SK-N-SH treated with all-trans-retinoic acid at 6 μM for 48 hours (cell line): Measurements from ENCODE around the gene SMPD3.

Experiments
- ATAC-seq: fragments of 200-7000 bp; cut with Tn5 transposase; 3 replicates; pipeline ENCODE4 v1.9.1; 2020; ENCODE audit warnings: mild to moderate bottlenecking, moderate library complexity
- BACH2 ChIP-seq: fragments of 250-450 bp; sonication (Bioruptor Pico); IDR thresholded peaks from 2 replicates; pipeline ENCODE4 v1.9.0; 2021; ENCODE audit warnings: mild to moderate bottlenecking, borderline replicate concordance
- ESRRG ChIP-seq: fragments of 250-450 bp; sonication (Bioruptor Pico); IDR thresholded peaks from 2 replicates; pipeline ENCODE4 v1.6.1; 2021; ENCODE audit warnings: mild to moderate bottlenecking
- GLIS3 ChIP-seq: fragments of 250-450 bp; sonication (Bioruptor Pico); IDR thresholded peaks from 2 replicates; pipeline ENCODE4 v1.5.0; 2020; ENCODE audit warnings: mild to moderate bottlenecking, moderate library complexity
- ISL1 ChIP-seq: fragments of 250-450 bp; sonication (Bioruptor Pico); IDR thresholded peaks from 2 replicates; pipeline ENCODE4 v2.1.2; 2022; ENCODE audit warnings: mild to moderate bottlenecking, moderate library complexity
- PPARA ChIP-seq: fragments of 250-450 bp; sonication (Bioruptor Pico); IDR thresholded peaks from 2 replicates; pipeline ENCODE4 v1.5.0; 2020; ENCODE audit warnings: mild to moderate bottlenecking, borderline replicate concordance
- RARB ChIP-seq: fragments of 250-450 bp; sonication (Bioruptor Pico); IDR thresholded peaks from 2 replicates; pipeline ENCODE4 v1.8.0; 2021; ENCODE audit warnings: mild to moderate bottlenecking, moderate library complexity
- SNAI2 ChIP-seq: fragments of 250-450 bp; sonication (Bioruptor Pico); IDR thresholded peaks from 2 replicates; pipeline ENCODE4 v1.5.0; 2020; ENCODE audit warnings: mild to moderate bottlenecking, moderate library complexity
- TCF4 ChIP-seq: fragments of 250-450 bp; sonication (Bioruptor Pico); IDR thresholded peaks from 2 replicates; pipeline ENCODE4 v1.8.0; 2021; ENCODE audit warnings: mild to moderate bottlenecking, moderate library complexity, borderline replicate concordance
- TOX ChIP-seq: fragments of 250-450 bp; sonication (Bioruptor Pico); IDR thresholded peaks from 2 replicates; pipeline ENCODE4 v1.8.0; 2021; ENCODE audit warnings: mild to moderate bottlenecking, moderate library complexity, borderline replicate concordance
- ZC3H10 ChIP-seq: fragments of 250-450 bp; sonication (Bioruptor Pico); IDR thresholded peaks from 2 replicates; pipeline ENCODE4 v1.5.1; 2021; ENCODE audit warnings: mild to moderate bottlenecking, moderate library complexity
- ZFP3 ChIP-seq: fragments of 250-450 bp; sonication (Bioruptor Pico); IDR thresholded peaks from 2 replicates; pipeline ENCODE4 v1.5.0; 2020; ENCODE audit warnings: mild to moderate bottlenecking, moderate library complexity
- ZNF565 ChIP-seq: fragments of 450-650 bp; formaldehyde crosslinking; conservative IDR thresholded peaks from 2 replicates; pipeline ENCODE4 v1.5.0; 2020; ENCODE audit warnings: low read depth, mild to moderate bottlenecking, moderate library complexity
- ZNF70 ChIP-seq: fragments of 450-650 bp; formaldehyde crosslinking; IDR thresholded peaks from 2 replicates; pipeline ENCODE4 v1.5.0; 2020; ENCODE audit warnings: mild to moderate bottlenecking, moderate library complexity
- ZNF8 ChIP-seq: fragments of 450-650 bp; formaldehyde crosslinking; IDR thresholded peaks from 2 replicates; pipeline ENCODE4 v1.5.0; 2020; ENCODE audit warnings: mild to moderate bottlenecking, moderate library complexity
- TF ChIP-seq, protein P1 (sequence below): fragments of 250-450 bp; sonication (Bioruptor Pico); IDR thresholded peaks from 2 replicates; pipeline ENCODE4 v1.8.0; 2021; ENCODE audit warnings: low read depth, mild to moderate bottlenecking, moderate library complexity, borderline replicate concordance
- TF ChIP-seq, protein P2 (sequence below): fragments of 250-450 bp; sonication (Bioruptor Pico); IDR thresholded peaks from 2 replicates; pipeline ENCODE4 v1.5.0; 2020; ENCODE audit warnings: mild to moderate bottlenecking, moderate library complexity
- TF ChIP-seq, protein P3 (sequence below): fragments of 250-450 bp; sonication (Bioruptor Pico); IDR thresholded peaks from 2 replicates; pipeline ENCODE4 v1.5.1; 2020; ENCODE audit warnings: low read depth, mild to moderate bottlenecking, moderate library complexity
- TF ChIP-seq, protein P4 (sequence below): fragments of 250-450 bp; sonication (Bioruptor Pico); IDR thresholded peaks from 2 replicates; pipeline ENCODE4 v1.5.1; 2021; ENCODE audit warnings: mild to moderate bottlenecking, moderate library complexity

SMPD3 gene

DNA sequence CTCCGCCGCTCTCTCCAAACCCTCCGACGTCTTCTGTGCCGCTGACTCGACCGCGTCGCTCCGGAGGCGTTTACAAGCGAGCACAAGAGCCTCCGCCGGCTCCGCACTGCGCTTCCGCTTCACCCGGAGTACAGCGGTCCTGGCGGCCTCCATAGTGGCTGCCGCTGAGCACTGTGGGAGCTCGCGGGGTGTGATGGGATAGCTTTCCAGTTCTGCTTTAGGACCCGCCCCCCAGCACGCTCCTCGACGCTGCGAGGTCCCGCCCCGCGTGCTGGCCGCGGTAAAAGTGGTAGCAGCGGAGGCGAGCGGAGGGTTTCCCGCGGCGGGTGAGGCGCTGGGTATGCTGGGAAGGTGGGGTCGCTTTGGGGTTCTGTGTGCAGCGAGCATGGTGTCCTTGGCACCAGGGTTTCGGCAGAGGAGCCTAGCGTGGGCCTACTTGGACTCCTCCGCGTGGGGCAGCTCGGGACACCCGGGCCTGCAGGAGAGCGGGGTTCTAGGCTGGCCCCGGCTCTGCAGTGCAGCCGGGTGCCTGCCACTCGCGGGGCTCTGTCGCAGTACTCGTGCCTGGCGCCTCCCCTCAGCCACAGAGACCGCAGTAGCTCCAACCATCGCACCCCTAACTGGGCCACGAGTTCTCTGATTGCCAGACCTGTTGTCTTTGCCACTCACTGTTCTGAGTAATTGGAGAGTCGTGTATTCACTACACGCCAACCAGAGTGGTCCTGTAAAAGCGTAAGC lies 137.4 kb downstream of the SMPD3 start, which contains the start of the genes PRMT7 and SLC7A6OS:
Gene PRMT7 (plus strand): TSS at position 246 of the 738 bp plus-strand sequence. CDS start 4,961 bp downstream, outside the sequence.
Gene SLC7A6OS (minus strand): TSS at position 173 of the 738 bp plus-strand sequence. CDS start 20 bp downstream, at position 153.
- TF ChIP-seq, protein P1, sequence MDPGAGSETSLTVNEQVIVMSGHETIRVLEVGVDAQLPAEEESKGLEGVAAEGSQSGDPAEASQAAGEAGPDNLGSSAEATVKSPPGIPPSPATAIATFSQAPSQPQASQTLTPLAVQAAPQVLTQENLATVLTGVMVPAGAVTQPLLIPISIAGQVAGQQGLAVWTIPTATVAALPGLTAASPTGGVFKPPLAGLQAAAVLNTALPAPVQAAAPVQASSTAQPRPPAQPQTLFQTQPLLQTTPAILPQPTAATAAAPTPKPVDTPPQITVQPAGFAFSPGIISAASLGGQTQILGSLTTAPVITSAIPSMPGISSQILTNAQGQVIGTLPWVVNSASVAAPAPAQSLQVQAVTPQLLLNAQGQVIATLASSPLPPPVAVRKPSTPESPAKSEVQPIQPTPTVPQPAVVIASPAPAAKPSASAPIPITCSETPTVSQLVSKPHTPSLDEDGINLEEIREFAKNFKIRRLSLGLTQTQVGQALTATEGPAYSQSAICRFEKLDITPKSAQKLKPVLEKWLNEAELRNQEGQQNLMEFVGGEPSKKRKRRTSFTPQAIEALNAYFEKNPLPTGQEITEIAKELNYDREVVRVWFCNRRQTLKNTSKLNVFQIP (CRISPR knock-in tag), result no peak
- TF ChIP-seq ZNF70 (CRISPR knock-in tag) (peak; percentile 65; the same call in 1 of the 2 replicates), ZFP3 (CRISPR knock-in tag) (no peak)
- TF ChIP-seq, protein P2, sequence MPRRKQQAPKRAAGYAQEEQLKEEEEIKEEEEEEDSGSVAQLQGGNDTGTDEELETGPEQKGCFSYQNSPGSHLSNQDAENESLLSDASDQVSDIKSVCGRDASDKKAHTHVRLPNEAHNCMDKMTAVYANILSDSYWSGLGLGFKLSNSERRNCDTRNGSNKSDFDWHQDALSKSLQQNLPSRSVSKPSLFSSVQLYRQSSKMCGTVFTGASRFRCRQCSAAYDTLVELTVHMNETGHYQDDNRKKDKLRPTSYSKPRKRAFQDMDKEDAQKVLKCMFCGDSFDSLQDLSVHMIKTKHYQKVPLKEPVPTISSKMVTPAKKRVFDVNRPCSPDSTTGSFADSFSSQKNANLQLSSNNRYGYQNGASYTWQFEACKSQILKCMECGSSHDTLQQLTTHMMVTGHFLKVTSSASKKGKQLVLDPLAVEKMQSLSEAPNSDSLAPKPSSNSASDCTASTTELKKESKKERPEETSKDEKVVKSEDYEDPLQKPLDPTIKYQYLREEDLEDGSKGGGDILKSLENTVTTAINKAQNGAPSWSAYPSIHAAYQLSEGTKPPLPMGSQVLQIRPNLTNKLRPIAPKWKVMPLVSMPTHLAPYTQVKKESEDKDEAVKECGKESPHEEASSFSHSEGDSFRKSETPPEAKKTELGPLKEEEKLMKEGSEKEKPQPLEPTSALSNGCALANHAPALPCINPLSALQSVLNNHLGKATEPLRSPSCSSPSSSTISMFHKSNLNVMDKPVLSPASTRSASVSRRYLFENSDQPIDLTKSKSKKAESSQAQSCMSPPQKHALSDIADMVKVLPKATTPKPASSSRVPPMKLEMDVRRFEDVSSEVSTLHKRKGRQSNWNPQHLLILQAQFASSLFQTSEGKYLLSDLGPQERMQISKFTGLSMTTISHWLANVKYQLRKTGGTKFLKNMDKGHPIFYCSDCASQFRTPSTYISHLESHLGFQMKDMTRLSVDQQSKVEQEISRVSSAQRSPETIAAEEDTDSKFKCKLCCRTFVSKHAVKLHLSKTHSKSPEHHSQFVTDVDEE, result 0 out of 2 replicates have a peak, but pooled peaks have one; percentile 20
- TF ChIP-seq, all 23 proteins: peak for 2
- ATAC-seq, result peak; percentile 100

DNA sequence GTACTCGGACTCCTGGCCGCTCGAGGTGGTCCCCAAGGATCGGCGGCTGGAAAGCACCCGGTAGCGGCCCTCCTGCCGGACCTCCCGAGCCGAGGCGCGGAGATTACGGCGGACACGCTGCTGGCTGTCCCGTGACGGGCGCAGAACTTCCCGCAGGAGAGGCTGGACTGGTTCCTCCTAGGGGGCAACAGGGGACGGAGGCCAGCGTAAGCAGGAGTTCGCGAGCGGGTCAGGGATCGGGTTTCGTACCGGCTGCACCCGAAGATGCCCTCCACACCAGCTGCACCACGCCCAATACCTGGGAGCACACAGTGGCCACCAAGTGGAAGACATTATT lies 137.9 kb downstream of the SMPD3 start:
- TF ChIP-seq PPARA (CRISPR knock-in tag) (no peak), ISL1 (no peak), TOX (CRISPR knock-in tag) (no peak), RARB (CRISPR knock-in tag) (no peak), GLIS3 (CRISPR knock-in tag) (no peak), ZFP3 (CRISPR knock-in tag) (no peak), ZNF8 (CRISPR knock-in tag) (no peak), TCF4 (no peak), ZC3H10 (CRISPR knock-in tag) (no peak), ZNF70 (CRISPR knock-in tag) (no peak), ESRRG (no peak), BACH2 (no peak), SNAI2 (no peak), ZNF565 (CRISPR knock-in tag) (no peak)
- TF ChIP-seq, protein P2, result no peak
- TF ChIP-seq, protein P1 (CRISPR knock-in tag), result no peak
- ATAC-seq, result peak; percentile 59

DNA sequence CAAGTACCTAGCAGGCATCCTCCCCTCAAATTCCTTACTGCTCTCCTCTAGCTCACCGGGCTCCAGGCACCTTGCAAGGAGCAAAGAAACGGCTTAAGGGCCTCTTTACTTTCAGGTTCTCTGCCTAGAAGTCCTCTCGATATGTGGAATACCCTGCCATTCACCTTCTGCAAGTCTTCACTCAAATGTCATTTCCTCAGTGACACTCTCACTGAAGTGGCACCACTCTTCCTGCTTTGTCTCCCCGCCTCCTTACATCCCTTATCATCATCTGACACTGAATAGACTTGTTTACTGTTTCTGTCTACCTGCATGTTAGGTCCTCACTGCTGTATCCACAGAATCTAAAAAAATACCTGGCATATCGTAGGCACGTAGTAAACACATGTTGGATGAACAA lies 138.5 kb downstream of the SMPD3 start:
- no peak for ATAC-seq
- TF ChIP-seq, protein P1 (CRISPR knock-in tag), result no peak
- TF ChIP-seq, protein P3, sequence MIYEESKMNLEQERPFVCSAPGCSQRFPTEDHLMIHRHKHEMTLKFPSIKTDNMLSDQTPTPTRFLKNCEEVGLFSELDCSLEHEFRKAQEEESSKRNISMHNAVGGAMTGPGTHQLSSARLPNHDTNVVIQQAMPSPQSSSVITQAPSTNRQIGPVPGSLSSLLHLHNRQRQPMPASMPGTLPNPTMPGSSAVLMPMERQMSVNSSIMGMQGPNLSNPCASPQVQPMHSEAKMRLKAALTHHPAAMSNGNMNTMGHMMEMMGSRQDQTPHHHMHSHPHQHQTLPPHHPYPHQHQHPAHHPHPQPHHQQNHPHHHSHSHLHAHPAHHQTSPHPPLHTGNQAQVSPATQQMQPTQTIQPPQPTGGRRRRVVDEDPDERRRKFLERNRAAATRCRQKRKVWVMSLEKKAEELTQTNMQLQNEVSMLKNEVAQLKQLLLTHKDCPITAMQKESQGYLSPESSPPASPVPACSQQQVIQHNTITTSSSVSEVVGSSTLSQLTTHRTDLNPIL, result no peak
- TF ChIP-seq, protein P4, sequence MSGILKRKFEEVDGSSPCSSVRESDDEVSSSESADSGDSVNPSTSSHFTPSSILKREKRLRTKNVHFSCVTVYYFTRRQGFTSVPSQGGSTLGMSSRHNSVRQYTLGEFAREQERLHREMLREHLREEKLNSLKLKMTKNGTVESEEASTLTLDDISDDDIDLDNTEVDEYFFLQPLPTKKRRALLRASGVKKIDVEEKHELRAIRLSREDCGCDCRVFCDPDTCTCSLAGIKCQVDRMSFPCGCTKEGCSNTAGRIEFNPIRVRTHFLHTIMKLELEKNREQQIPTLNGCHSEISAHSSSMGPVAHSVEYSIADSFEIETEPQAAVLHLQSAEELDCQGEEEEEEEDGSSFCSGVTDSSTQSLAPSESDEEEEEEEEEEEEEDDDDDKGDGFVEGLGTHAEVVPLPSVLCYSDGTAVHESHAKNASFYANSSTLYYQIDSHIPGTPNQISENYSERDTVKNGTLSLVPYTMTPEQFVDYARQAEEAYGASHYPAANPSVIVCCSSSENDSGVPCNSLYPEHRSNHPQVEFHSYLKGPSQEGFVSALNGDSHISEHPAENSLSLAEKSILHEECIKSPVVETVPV, result no peak
- TF ChIP-seq ZNF565 (CRISPR knock-in tag), result no peak
- no peak for TF ChIP-seq PPARA (CRISPR knock-in tag)
